Heart right ventricle (tissue), 16 donors: ENCODE data around the gene GPR25. TPM values are rescaled to one million over a fixed set of nuclear protein-coding genes. Genes with fewer than 3 reads are reported as not detected.

Experiments used
- ATAC-seq, 8 donors: fragments of 200-7000 bp; cut with Tn5 transposase; one replicate each; pipeline ENCODE4 v1.9.1; 2020; ENCODE audit warnings: mild to moderate bottlenecking in 8 of 8, moderate library complexity in 8 of 8, moderate number of reproducible peaks in 1 of 8
- DNase-seq, 2 donors: peaks; one replicate each; pipeline ENCODE4 v3.0.0-alpha.2; 2020
- H3K27ac ChIP-seq, 10 donors: fragments of 200-600 bp; sonication (generic) in 2 of 10; one replicate each; pipeline versions ENCODE4 v1.5.0 to v1.8.0; 2020 to 2022; ENCODE audit warnings: mild to moderate bottlenecking in 3 of 10
- H3K27me3 ChIP-seq, 7 donors: fragments of 200-600 bp; one replicate each; pipeline ENCODE4 v1.8.0; 2021 to 2022; ENCODE audit warnings: mild to moderate bottlenecking in 2 of 7
- H3K36me3 ChIP-seq, 9 donors: fragments of 200-600 bp; sonication (generic) in 1 of 9; one replicate each; pipeline versions ENCODE4 v1.5.0 to v1.8.0; 2020 to 2022; ENCODE audit warnings: mild to moderate bottlenecking in 2 of 9
- H3K4me1 ChIP-seq, 9 donors: fragments of 200-600 bp; sonication (generic) in 1 of 9; one replicate each; pipeline versions ENCODE4 v1.5.0 to v1.8.0; 2020 to 2022; ENCODE audit warnings: mild to moderate bottlenecking in 4 of 9
- H3K4me3 ChIP-seq, 10 donors: fragments of 200-600 bp; sonication (generic) in 2 of 10; one replicate each; pipeline versions ENCODE4 v1.5.0 to v1.8.0; 2020 to 2022; ENCODE audit warnings: mild to moderate bottlenecking in 7 of 10, moderate library complexity in 2 of 10
- H3K9me3 ChIP-seq, 11 donors: fragments of 200-600 bp in 10 of 11; sonication (generic) in 2 of 11; one replicate each; pipeline versions ENCODE4 v1.5.0 to v1.8.0; 2013 to 2022; ENCODE audit warnings: mild to moderate bottlenecking in 2 of 11, control low read depth in 1 of 11, moderate library complexity in 1 of 11
- WGBS, 2 donors: extraction: QIAGEN DNeasy Blood & Tissue Kit; methylation state at CpG; one replicate each; pipeline ENCODE4 v1.1.7; 2013; ENCODE audit warnings: inconsistent platforms in 1 of 2; 5-methylcytosine and 5-hydroxymethylcytosine counted together
- intact Hi-C, 10 donors: fragments of 100-400 bp; cut with DNase I; formaldehyde crosslinking; loops; one replicate each; pipeline versions ENCODE4 v1.11.1 to v1.14.2; 2022
- long read RNA-seq, 3 donors: library from polyadenylated mRNA; unstranded; transcript quantifications; one replicate each; pipeline ENCODE4 v2.0.0, GENCODE V29; 2020 to 2021
- polyA plus RNA-seq, 2 donors: library from polyadenylated mRNA; stranded (reverse); fragments of 200-250 nt; gene quantifications; one replicate each; pipeline ENCODE4 v1.2.3, GENCODE V29; 2013
- total RNA-seq, 10 donors: library from RNA; stranded (reverse); fragmentation: NEBNext Ultra II Directional in 3 of 10; extraction: Animal tissue kit (Norgen Biotek cat#: 25700) in 3 of 10; gene quantifications; one replicate each; pipeline versions ENCODE4 v1.2.1 to v1.2.4, GENCODE V29; 2021 to 2023
- TF ChIP-seq, protein P1 (sequence below), 9 donors: fragments of 200-600 bp; sonication (generic) in 2 of 9; IDR thresholded peaks; one replicate each; pipeline versions ENCODE4 v1.5.0 to v1.8.0; 2021 to 2022; ENCODE audit warnings: antibody characterized with exemption in 9 of 9, mild to moderate bottlenecking in 5 of 9, moderate library complexity in 1 of 9
- donor health status: Arrhythmogenic right ventricular cardiomyopathy.
- donor health status: ischemic (EF 13 %, LVEDD 7.1; RV severe dilation, severe dysfunction).
- donor health status: healthy with polysubstance abuse.
- donor health status: DM: no; HTN: yes; CAD: no.
- donor health status: DM: no; HTN: no; CAD: no.
- donor health status: ischemic (EF 25% LVEDD 6.9; RV normal size, moderate dysfunction).
- donor health status: ischemic (EF 25% LVEDD 5.7; RV mildly dilated, moderate dysfunction).
- donor health status: healthy.
- donor health status: DM: yes; HTN: yes; CAD: no.
- donor health status: Ischemic cardiomyopathy.
- donor health status: ischemic (EF 35%, LVEDD 5.7; RV mildly dilated, moderate dysfunction).
- donor health status: nonischemic (EF 11% LVEDD 7.7; RV severe dilation, severe dysfunction).
- donor health status: DM: yes; HTN: yes; CAD: no.
- donor health status: PGD.
- donor health status: ischemic (EF 29% LVEDD 5.4; RV normal size, mild dysfunction).
- donor health status: nonischemic (EF 23%, LVEDD 6.1; RV moderate dilation, normal function).

Gene GPR25, protein sequence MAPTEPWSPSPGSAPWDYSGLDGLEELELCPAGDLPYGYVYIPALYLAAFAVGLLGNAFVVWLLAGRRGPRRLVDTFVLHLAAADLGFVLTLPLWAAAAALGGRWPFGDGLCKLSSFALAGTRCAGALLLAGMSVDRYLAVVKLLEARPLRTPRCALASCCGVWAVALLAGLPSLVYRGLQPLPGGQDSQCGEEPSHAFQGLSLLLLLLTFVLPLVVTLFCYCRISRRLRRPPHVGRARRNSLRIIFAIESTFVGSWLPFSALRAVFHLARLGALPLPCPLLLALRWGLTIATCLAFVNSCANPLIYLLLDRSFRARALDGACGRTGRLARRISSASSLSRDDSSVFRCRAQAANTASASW
- total RNA-seq (not detected), polyA plus RNA-seq (not detected)
- long read RNA-seq, donor 1, result 0 reads
- long read RNA-seq, donor 2, result 0 reads
- long read RNA-seq, donor 3, result 0 reads

DNA sequence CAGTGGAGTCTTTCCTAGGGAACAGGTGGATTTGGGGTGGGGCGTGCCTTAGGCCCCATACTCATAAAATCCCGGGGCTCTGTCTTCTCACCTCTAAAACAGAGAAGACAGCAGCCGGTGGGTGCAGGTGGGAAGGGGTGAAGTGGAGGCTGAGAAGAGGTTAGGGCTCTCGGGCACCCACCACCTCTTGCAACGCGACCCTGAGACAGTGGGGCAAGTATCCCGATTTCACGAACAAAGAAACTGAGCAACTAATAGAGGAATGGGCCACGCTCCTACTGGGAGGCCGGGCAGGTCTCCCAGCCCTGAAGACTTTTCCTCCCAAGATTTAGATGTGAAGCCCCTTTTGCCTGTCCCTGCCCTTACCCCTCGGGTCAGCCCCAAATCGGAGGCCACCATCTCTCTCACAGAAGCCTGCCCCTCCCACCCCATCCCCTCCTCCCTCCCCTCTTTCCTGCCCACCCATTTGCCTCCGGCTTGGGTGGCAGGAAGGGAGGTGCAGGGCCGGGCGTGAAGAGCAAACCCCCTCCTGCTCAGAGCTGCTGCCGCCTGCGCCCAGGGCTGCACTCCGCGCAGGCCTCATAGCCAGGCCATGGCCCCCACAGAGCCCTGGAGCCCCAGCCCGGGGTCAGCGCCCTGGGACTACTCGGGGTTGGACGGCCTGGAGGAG, at the start of gene GPR25:
Gene GPR25 (plus strand): TSS at position 536 of the 670 bp plus-strand sequence. CDS start 57 bp downstream, at position 593.
- DNase-seq (no peak), ATAC-seq (peak in 2 of 8 donors; percentile 19 to 58)
- H3K27ac ChIP-seq, result no peak within 1 kb of the TSS
- intact Hi-C loops, result loop anchor here in 1 of 10 donors (10.0 kb wide), 1 partner anchor 172 kb away; no protein-coding TSS in a partner anchor
- H3K4me1 ChIP-seq, result peaks cover 8 to 15% (median 12%) of the 10 kb centered on the region in 9 donors
- TF ChIP-seq, protein P1, sequence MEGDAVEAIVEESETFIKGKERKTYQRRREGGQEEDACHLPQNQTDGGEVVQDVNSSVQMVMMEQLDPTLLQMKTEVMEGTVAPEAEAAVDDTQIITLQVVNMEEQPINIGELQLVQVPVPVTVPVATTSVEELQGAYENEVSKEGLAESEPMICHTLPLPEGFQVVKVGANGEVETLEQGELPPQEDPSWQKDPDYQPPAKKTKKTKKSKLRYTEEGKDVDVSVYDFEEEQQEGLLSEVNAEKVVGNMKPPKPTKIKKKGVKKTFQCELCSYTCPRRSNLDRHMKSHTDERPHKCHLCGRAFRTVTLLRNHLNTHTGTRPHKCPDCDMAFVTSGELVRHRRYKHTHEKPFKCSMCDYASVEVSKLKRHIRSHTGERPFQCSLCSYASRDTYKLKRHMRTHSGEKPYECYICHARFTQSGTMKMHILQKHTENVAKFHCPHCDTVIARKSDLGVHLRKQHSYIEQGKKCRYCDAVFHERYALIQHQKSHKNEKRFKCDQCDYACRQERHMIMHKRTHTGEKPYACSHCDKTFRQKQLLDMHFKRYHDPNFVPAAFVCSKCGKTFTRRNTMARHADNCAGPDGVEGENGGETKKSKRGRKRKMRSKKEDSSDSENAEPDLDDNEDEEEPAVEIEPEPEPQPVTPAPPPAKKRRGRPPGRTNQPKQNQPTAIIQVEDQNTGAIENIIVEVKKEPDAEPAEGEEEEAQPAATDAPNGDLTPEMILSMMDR (IDR thresholded peaks at IDR 0.05), result no peak
- no peaks in the 10 kb centered on the region for H3K9me3 ChIP-seq
- no peaks in the 10 kb centered on the region for H3K36me3 ChIP-seq
- H3K27me3 ChIP-seq, result peaks cover 19 to 89% (median 74%) of the 10 kb centered on the region in 7 donors
- H3K4me3 ChIP-seq, result peak within 1 kb of the TSS; percentile 14 to 49 (median 26)
- WGBS, 2 donors, result 65 to 78% methylated on average over 21 to 23 of the region's 23 CpGs

DNA sequence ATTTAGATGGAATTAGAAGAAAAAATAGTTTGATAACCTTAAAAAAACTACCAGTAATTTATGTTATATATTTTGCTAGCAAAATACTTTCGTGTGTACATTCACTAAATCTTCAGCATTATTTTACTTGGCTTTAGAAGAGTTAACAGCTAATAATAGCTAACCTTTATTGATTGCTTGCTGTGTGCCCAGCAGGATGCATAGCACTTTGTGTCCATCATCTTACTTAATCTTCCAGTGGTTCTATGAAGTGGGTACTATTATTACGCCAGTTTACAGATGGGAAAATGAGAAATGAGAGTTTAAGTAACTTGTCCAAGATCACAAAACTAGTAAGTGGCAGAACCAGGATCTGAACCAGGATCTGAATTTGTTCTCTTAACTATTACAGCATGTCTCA, 41.7 kb upstream of the GPR25 start:
- H3K4me3 ChIP-seq, result no peak overlapping the region
- no peak overlapping the region for H3K27ac ChIP-seq
- ATAC-seq, result no peak
- TF ChIP-seq, protein P1 (IDR thresholded peaks at IDR 0.05), result no peak
- WGBS, 2 donors, result 97 to 98% methylated on average over 2 of the region's 2 CpGs
- no peak for DNase-seq
- H3K27me3 ChIP-seq, result no peaks in the 10 kb centered on the region
- H3K9me3 ChIP-seq, result peaks cover 0 to 3% (median 0%) of the 10 kb centered on the region in 11 donors
- peaks cover 0 to 27% (median 0%) of the 10 kb centered on the region in 9 donors for H3K36me3 ChIP-seq
- intact Hi-C loops, result loop anchor here in 4 of 10 donors (10.0 kb wide), 2 partner anchors 206 to 266 kb away; partner anchors contain the start of gene KIF14 (in 2 of the 4)
- H3K4me1 ChIP-seq, result peaks cover 0 to 18% (median 3%) of the 10 kb centered on the region in 9 donors

DNA sequence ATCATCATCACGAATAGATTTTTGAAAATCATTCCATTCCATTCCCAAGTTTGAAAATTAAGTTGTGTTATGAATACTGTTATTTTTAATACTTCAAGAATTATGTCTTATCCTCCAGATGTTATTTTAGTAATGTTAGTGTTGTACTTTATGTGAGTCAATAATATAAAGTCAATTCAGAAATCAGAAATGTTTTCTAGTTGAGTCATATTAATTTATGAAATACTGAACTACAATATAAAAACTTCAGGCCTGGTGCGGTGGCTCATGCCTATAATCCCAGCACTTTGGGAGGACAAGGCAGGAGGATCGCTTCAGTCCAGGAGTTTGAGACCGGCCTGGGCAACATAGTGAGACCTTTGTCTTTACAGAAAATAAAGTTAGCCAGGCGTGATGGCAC, 38.4 kb upstream of the GPR25 start:
- TF ChIP-seq, protein P1 (IDR thresholded peaks at IDR 0.05), result no peak
- 92 to 96% methylated on average over 5 of the region's 5 CpGs for WGBS, 2 donors
- intact Hi-C loops, result loop anchor here in 4 of 10 donors (10.0 kb wide), 2 partner anchors 210 to 270 kb away; partner anchors contain the start of gene KIF14 (in 2 of the 4)
- H3K27ac ChIP-seq, result no peak overlapping the region
- DNase-seq (no peak), ATAC-seq (no peak)
- no peaks in the 10 kb centered on the region for H3K27me3 ChIP-seq
- peaks cover 0 to 17% (median 0%) of the 10 kb centered on the region in 11 donors for H3K9me3 ChIP-seq
- peaks cover 0 to 38% (median 0%) of the 10 kb centered on the region in 9 donors for H3K36me3 ChIP-seq
- H3K4me1 ChIP-seq, result peaks cover 0 to 6% (median 0%) of the 10 kb centered on the region in 9 donors
- no peak overlapping the region for H3K4me3 ChIP-seq

DNA sequence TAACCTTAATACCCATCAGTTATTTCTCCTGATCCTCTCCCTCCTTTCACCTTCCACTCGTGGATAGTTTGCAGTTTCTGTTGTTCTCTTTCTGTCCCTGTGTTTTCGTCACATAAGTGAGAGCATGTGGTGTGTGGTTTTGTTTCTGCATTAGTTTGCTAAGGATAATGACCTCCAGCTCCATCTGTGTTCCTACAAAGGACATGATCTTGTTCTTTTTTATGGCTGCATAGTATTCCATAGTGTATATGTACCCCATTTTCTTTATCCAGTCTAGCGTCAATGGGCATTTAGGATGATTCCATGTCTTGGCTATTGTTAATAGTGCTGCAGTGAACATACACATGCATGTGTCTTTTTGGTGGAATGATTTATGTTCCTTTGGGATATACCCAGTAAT, 36.6 kb upstream of the GPR25 start:
- H3K36me3 ChIP-seq, result peaks cover 0 to 38% (median 0%) of the 10 kb centered on the region in 9 donors
- DNase-seq (no peak), ATAC-seq (no peak)
- TF ChIP-seq, protein P1 (IDR thresholded peaks at IDR 0.05), result no peak
- H3K4me3 ChIP-seq, result no peak overlapping the region
- WGBS, 2 donors, result 98 to 100% methylated on average over 3 of the region's 3 CpGs
- peaks cover 0 to 5% (median 0%) of the 10 kb centered on the region in 9 donors for H3K4me1 ChIP-seq
- no peak overlapping the region for H3K27ac ChIP-seq
- peaks cover 0 to 17% (median 0%) of the 10 kb centered on the region in 11 donors for H3K9me3 ChIP-seq
- no peaks in the 10 kb centered on the region for H3K27me3 ChIP-seq
- intact Hi-C loops, result loop anchor here in 7 of 10 donors (2.0 to 10.0 kb wide), 4 partner anchors 211 to 271 kb away; partner anchors contain the start of gene KIF14 (in 6 of the 7)
